Keratinocyte (primary cell): ENCODE results near the gene TICRR. TPM values are rescaled to one million over a fixed set of nuclear protein-coding genes. Genes with fewer than 3 reads are reported as not detected.

Experiments
- DNase-seq: peaks from one replicate; pipeline ENCODE4 v3.0.0-alpha.2; 2011; ENCODE audit warnings: low read depth, missing footprints, low spot score
- FAIRE-seq: peaks from 2 replicates; lab custom pipeline; 2011; peaks lifted over from hg19 to GRCh38; lab: Jason Lieb, UNC
- H2AFZ ChIP-seq: 2 replicates; pipeline ENCODE4 v1.6.0; 2012; ENCODE audit warnings: low read length, control low read depth, inconsistent platforms; ENCODE audit not compliant: control insufficient read depth
- H3K27ac ChIP-seq: 2 replicates; pipeline ENCODE4 v1.5.1; 2011; ENCODE audit warnings: low read length; ENCODE audit not compliant: control insufficient read depth, insufficient read depth
- H3K27me3 ChIP-seq: 3 replicates; pipeline ENCODE4 v1.6.0; 2011; ENCODE audit warnings: low read length; ENCODE audit not compliant: control insufficient read depth, insufficient read depth; ENCODE audit errors: extremely low read depth
- H3K36me3 ChIP-seq, 2 experiments: 2 replicates in 1 of 2; 3 replicates in 1 of 2; pipeline ENCODE4 v1.5.1; 2011; ENCODE audit warnings: low read length in 2 of 2, mild to moderate bottlenecking in 1 of 2; ENCODE audit not compliant: control insufficient read depth in 2 of 2, insufficient read depth in 2 of 2; ENCODE audit errors: extremely low read depth in 1 of 2
- H3K4me1 ChIP-seq: 3 replicates; pipeline ENCODE4 v1.5.1; 2011; ENCODE audit warnings: low read length; ENCODE audit not compliant: control insufficient read depth, insufficient read depth; ENCODE audit errors: extremely low read depth
- H3K4me2 ChIP-seq: 3 replicates; pipeline ENCODE4 v1.6.0; 2011; ENCODE audit warnings: low read depth, low read length; ENCODE audit not compliant: control insufficient read depth, insufficient read depth; ENCODE audit errors: extremely low read depth
- H3K4me3 ChIP-seq, 3 experiments: fragments of 200-600 bp in 1 of 3; sonication (generic) in 1 of 3; 2 replicates in 2 of 3; 3 replicates in 1 of 3; pipeline ENCODE4 v1.5.1; 2011 to 2016; ENCODE audit warnings: low read length in 3 of 3, mild to moderate bottlenecking in 3 of 3, control low read depth in 2 of 3, inconsistent platforms in 1 of 3, low read depth in 1 of 3, mixed read lengths in 1 of 3, mixed run types in 1 of 3, moderate library complexity in 1 of 3; ENCODE audit not compliant: control insufficient read depth in 2 of 3, insufficient read depth in 2 of 3; ENCODE audit errors: extremely low read depth in 1 of 3
- H3K79me2 ChIP-seq: 2 replicates; pipeline ENCODE4 v1.6.0; 2012; ENCODE audit warnings: low read length; ENCODE audit not compliant: control insufficient read depth, insufficient read depth
- H3K9ac ChIP-seq: 3 replicates; pipeline ENCODE4 v1.6.0; 2011; ENCODE audit warnings: low read length; ENCODE audit not compliant: control insufficient read depth, insufficient read depth; ENCODE audit errors: extremely low read depth
- H3K9me1 ChIP-seq: 3 replicates; pipeline ENCODE4 v1.6.0; 2011; ENCODE audit warnings: low read length; ENCODE audit not compliant: control insufficient read depth, insufficient read depth; ENCODE audit errors: extremely low read depth
- H3K9me3 ChIP-seq: 2 replicates; pipeline ENCODE4 v1.5.1; 2012; ENCODE audit warnings: low read depth, low read length; ENCODE audit not compliant: control insufficient read depth
- H4K20me1 ChIP-seq: 3 replicates; pipeline ENCODE4 v1.6.0; 2011; ENCODE audit warnings: low read length; ENCODE audit not compliant: control insufficient read depth, insufficient read depth; ENCODE audit errors: extremely low read depth
- CTCF ChIP-seq, 3 experiments: IDR thresholded peaks in 1 of 3; conservative IDR thresholded peaks in 1 of 3; optimal IDR thresholded peaks in 1 of 3; 2 replicates in 2 of 3; 3 replicates in 1 of 3; pipeline versions ENCODE3 to v1.5.1; 2011; ENCODE audit warnings: low read length in 3 of 3, mild to moderate bottlenecking in 3 of 3, moderate library complexity in 2 of 3, control low read depth in 1 of 3, inconsistent platforms in 1 of 3; ENCODE audit not compliant: insufficient read depth in 2 of 3; ENCODE audit errors: extremely low read depth in 1 of 3
- EZH2 ChIP-seq: IDR thresholded peaks from one replicate; pipeline ENCODE4 v1.6.1; 2012; ENCODE audit warnings: inconsistent platforms, mild to moderate bottlenecking, low read length, moderate library complexity
- dilution Hi-C: fragments of 300-500 bp; cut with MboI; formaldehyde crosslinking; loops from one replicate; pipeline ENCODE4 v1.7.0; 2020; ENCODE audit warnings: low sequenced_read_pairs; ENCODE audit not compliant: extremely low pct_ligation_motif_present
- polyA minus RNA-seq, 3 experiments: library from RNA; depleted of rRNA, polyadenylated mRNA; stranded (reverse); fragments of >200 nt; gene quantifications; 1 replicate in 1 of 3; 2 replicates in 1 of 3; 3 replicates in 1 of 3; pipeline ENCODE4 v1.2.3, GENCODE V29; 2011
- polyA plus RNA-seq, 5 experiments: library from polyadenylated mRNA; depleted of rRNA in 3 of 5; stranded (reverse) in 3 of 5; stranded (forward) in 1 of 5; unstranded in 1 of 5; fragments of >200 nt; gene quantifications; 1 replicate in 1 of 5; 2 replicates in 3 of 5; 3 replicates in 1 of 5; pipeline versions ENCODE4 v1.2.1 to v1.2.3, GENCODE V29; 2011 to 2012; ENCODE audit warnings: missing spikeins in 2 of 5, low read depth in 1 of 5, low replicate concordance in 1 of 5

Gene TICRR
- polyA plus RNA-seq (0.82 to 4.0 TPM (median 2.9 TPM) in 3 replicates), polyA minus RNA-seq (1.5 to 8.2 TPM (median 6.0 TPM) in 3 replicates)
- polyA plus RNA-seq (2011; ENCODE audit: low read depth): 0.06 TPM
- polyA plus RNA-seq (2011; cell fraction: cytosol; rRNA removed): 0.68 and 0.80 TPM in 2 replicates
- polyA plus RNA-seq (2011; cell fraction: nucleus; rRNA removed): 3.6 and 3.8 TPM in 2 replicates
- polyA plus RNA-seq (2012; ENCODE audit: low replicate concordance): 0.07 and 3.0 TPM in 2 replicates
- polyA minus RNA-seq (2011; cell fraction: cytosol; rRNA and poly(A)+ RNA removed): 0.96 TPM
- 2.4 and 3.6 TPM in 2 replicates for polyA minus RNA-seq (2011; cell fraction: nucleus; rRNA and poly(A)+ RNA removed)

- TF ChIP-seq EZH2 (no peak), CTCF (optimal IDR thresholded peaks at IDR 0.05 in 1 of 3, IDR thresholded peaks at IDR 0.05 in 1 of 3, conservative IDR thresholded peaks at IDR 0.05 in 1 of 3; ENCODE audit: extremely low read depth in 1 of 3, insufficient read depth in 2 of 3, low read length in 3 of 3) (no peak)
- Histone ChIP-seq H3K9me1 (no peaks in the 10 kb centered on the region), H3K4me1 (peaks cover 18% of the 10 kb centered on the region), H3K4me2 (peak within 1 kb of the TSS; percentile 96), H3K36me3 (peaks cover 0 to 5% of the 10 kb centered on the region in 2 experiments), H3K79me2 (peaks cover 44% of the 10 kb centered on the region), H2AFZ (peak within 1 kb of the TSS; percentile 95), H3K27ac (peak within 1 kb of the TSS; percentile 66), H3K27me3 (no peaks in the 10 kb centered on the region), H4K20me1 (no peaks in the 10 kb centered on the region), H3K4me3 (peak within 1 kb of the TSS; percentile 55 to 93 (median 76)), H3K9ac (peak within 1 kb of the TSS; percentile 80), H3K9me3 (no peaks in the 10 kb centered on the region)
- peak; percentile 97 for DNase-seq
- peak; percentile 76 for FAIRE-seq
- dilution Hi-C loops: no loop called here
Observed at GRCh38 chr15:89575146-89575655, at the start of gene TICRR. Gene TICRR (plus strand): TSS chr15:89575469. CDS start chr15:89575587, 118 bp downstream.

GRCh38 chr15:89526181-89526580 lies 49.1 kb upstream of the TICRR start:
- dilution Hi-C loops: no loop called here
- Histone ChIP-seq H3K9me1 (no peaks in the 10 kb centered on the region), H3K4me1 (no peaks in the 10 kb centered on the region), H2AFZ (no peak overlapping the region), H3K9me3 (no peaks in the 10 kb centered on the region), H4K20me1 (no peaks in the 10 kb centered on the region), H3K4me3 (no peak overlapping the region), H3K27me3 (no peaks in the 10 kb centered on the region), H3K27ac (no peak overlapping the region), H3K36me3 (no peaks in the 10 kb centered on the region), H3K4me2 (no peak overlapping the region), H3K79me2 (no peaks in the 10 kb centered on the region), H3K9ac (no peak overlapping the region)
- no peak for TF ChIP-seq EZH2
- TF ChIP-seq CTCF (optimal IDR thresholded peaks at IDR 0.05 in 1 of 3, IDR thresholded peaks at IDR 0.05 in 1 of 3, conservative IDR thresholded peaks at IDR 0.05 in 1 of 3; ENCODE audit: extremely low read depth in 1 of 3, insufficient read depth in 2 of 3, low read length in 3 of 3): no peak
- FAIRE-seq (no peak), DNase-seq (no peak)
